ENCODE measurements around the gene MEIOC. TPM values are rescaled to one million over a fixed set of nuclear protein-coding genes. Genes with fewer than 3 reads are reported as not detected.
"Not testable (repeated sequence)": the region's sequence is repeated elsewhere in the genome, so short reads cannot be mapped to it uniquely, and the experiment has no call there.

Gene MEIOC
- total RNA-seq, 4 donors from 2014 or later: 0.17 TPM; not detected in 3

DNA sequence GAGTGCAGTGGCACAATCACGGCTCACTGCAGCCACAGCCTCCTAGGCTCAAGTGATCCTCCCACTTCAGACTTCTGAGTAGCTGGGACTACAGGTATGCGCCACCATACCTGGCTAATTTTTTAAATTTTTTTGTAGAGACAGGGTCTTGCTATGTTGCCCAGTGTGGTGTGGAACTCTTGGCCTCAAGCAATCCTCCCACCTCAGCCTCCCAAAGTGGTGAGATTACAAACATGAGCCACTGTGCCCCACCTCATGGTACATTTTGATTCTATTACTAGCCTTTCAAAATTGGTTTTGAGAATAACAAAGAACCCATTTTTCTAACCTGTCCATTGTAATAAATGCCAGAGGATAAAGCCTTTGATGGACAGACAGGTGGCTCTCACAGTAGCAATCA is 31.9 kb downstream of the MEIOC start:
- intact Hi-C loops (cut with DNase I; ENCODE audit: low total_unique reads): no loop called here
- no peak for DNase-seq (ENCODE audit: low spot score in 2 of 2)
- WGBS, 2 donors: 81% methylated on average over 2 of the region's 2 CpGs
- no peak overlapping the region for H3K4me3 ChIP-seq (ENCODE audit: low read depth, poor library complexity, severe bottlenecking)
- TF ChIP-seq POLR2A (IDR thresholded peaks at IDR 0.05): no peak
- TF ChIP-seq, protein P1, sequence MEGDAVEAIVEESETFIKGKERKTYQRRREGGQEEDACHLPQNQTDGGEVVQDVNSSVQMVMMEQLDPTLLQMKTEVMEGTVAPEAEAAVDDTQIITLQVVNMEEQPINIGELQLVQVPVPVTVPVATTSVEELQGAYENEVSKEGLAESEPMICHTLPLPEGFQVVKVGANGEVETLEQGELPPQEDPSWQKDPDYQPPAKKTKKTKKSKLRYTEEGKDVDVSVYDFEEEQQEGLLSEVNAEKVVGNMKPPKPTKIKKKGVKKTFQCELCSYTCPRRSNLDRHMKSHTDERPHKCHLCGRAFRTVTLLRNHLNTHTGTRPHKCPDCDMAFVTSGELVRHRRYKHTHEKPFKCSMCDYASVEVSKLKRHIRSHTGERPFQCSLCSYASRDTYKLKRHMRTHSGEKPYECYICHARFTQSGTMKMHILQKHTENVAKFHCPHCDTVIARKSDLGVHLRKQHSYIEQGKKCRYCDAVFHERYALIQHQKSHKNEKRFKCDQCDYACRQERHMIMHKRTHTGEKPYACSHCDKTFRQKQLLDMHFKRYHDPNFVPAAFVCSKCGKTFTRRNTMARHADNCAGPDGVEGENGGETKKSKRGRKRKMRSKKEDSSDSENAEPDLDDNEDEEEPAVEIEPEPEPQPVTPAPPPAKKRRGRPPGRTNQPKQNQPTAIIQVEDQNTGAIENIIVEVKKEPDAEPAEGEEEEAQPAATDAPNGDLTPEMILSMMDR (IDR thresholded peaks at IDR 0.05): no peak

DNA sequence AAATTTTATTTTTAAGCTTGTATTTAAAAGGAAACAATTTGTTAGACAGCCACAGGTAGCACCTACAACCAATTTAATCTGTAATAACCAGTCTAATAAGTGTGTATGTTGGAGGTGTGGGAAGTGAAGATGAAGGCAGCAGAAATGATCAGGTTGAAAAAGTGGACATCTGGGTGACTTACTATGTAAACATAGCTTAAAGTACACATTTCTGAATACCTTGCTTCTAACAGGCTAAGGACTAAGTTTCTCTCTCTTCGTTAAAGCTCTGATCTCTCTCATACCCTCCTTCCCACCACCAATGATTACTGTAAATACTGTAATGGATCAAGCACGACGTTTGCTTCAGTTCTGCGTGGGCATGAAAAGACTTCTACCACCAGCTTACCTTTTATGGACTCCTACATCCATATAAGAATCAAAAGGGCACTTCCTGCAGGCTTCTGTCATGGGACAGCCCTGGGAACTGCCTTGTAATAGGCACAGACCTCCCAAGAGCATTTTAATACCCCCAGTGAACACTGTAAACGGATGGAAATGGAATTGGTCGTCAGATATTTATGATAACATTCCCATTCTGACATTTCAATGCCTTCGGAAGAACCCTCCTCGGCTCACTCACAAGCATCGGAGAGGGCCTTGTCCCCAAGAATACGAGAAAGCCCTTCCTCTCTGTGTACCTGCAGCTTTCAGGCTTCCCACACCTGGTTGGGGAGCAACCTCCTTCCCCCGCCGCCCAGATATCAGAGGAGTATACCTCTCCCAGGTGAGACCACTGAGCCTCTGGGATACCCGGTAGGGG is 32.6 kb downstream of the MEIOC start:
- TF ChIP-seq, protein P1 (IDR thresholded peaks at IDR 0.05): no peak
- TF ChIP-seq POLR2A (IDR thresholded peaks at IDR 0.05): no peak
- no peak for DNase-seq (ENCODE audit: low spot score in 2 of 2)
- 2% methylated on average over 13 of the region's 13 CpGs for WGBS, 2 donors
- peak overlapping the region; percentile 69 for H3K4me3 ChIP-seq (ENCODE audit: low read depth, poor library complexity, severe bottlenecking)
- intact Hi-C loops (cut with DNase I; ENCODE audit: low total_unique reads): no loop called here

DNA sequence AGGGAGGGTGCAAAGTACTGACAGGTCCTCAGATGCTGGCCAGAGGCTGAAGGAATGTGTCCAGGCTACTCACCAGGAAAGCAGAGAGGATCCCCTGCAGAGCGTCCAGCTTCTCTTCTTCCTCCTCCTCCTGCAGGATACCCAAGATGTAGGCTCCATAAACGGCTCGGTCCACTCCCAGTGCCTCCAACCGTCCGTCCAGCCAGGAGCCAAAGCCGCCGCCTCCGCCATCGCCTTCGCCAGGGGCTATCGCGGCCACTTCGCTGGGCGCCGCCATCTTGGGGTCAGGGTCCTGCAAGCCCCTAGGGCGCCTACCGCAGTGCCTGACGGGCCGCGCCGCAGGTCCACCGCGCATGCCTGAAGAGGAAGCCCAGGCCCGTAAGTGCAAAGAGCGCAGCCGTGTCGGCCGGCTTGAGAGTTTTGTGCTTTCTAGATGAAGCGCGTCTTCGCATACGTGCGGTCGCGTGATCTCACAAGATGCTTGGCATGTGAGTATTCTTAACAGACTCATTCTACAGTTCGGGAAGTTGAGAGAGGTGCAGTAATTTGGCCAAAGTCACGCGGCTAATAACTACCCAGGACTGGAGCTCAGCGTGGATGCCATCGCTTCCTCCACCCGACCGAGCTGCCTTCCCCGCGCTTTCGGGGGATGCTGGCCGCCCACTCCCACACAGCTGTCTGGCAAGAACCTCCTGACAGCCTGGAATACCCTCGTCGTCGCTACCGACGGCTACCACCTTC is 33.4 kb downstream of the MEIOC start, which contains the start of gene CCDC43:
Gene CCDC43 (minus strand): TSS at position 300 of the 741 bp plus-strand sequence. CDS start 23 bp downstream, at position 277.
- intact Hi-C loops (cut with DNase I; ENCODE audit: low total_unique reads): no loop called here
- WGBS, 2 donors: 0% methylated on average over 20 to 44 of the region's 51 CpGs
- TF ChIP-seq POLR2A (IDR thresholded peaks at IDR 0.05): no peak
- H3K4me3 ChIP-seq (ENCODE audit: low read depth, poor library complexity, severe bottlenecking): peak within 1 kb of the TSS; percentile 69
- DNase-seq (ENCODE audit: low spot score in 2 of 2): peak; percentile 83 to 97

DNA sequence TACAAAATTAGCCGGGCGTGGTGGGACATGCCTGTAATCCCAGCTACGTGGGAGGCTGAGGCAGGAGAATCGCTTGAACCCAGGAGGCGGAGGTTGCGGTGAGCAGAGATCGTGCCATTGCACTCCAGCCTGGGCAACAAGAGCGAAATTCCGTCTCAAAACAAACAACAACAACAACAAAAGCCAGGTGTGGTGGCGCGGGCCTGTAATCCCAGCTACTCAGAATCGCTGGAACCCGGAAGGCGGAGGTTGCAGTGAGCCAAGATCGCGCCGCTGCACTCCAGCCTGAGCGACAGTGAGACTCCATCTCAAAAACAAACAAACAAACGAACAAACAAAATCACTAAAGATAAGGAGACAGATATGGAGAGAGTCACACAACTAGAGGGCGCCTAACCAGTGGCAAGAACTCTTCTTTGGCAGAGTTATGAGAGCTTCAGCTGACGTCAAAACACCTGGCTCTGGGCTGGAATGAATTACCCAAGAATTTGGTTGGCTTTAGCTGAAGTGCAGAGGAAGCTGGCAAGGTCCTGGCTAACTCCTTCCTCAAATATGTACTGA is 34.6 kb downstream of the MEIOC start:
- WGBS, 2 donors: 76 to 77% methylated on average over 21 of the region's 21 CpGs
- H3K4me3 ChIP-seq (ENCODE audit: low read depth, poor library complexity, severe bottlenecking); DNase-seq (ENCODE audit: low spot score in 2 of 2); intact Hi-C loops (cut with DNase I; ENCODE audit: low total_unique reads): not testable (repeated sequence)

DNA sequence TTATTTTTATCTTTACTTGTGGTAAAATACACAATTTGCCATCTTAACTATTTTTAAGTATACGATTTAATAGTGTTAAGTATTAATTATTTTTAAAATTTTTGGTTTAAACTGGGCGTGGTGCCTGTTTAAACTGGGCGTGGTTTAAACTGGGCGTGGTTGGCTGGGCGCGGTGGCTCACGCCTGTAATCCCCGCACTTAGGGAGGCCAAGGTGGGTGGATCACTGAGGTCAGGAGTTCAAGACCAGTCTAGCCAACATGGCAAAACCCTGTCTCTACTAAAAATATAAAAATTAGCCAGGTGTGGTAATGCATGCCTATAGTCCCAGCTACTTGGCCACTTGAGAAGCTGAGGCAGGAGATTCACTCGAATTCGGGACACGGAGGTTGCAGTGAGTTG is 37.3 kb downstream of the MEIOC start:
- intact Hi-C loops (cut with DNase I; ENCODE audit: low total_unique reads): no loop called here
- WGBS, 2 donors: 61 to 65% methylated on average over 11 of the region's 11 CpGs
- TF ChIP-seq POLR2A (IDR thresholded peaks at IDR 0.05): no peak
- TF ChIP-seq, protein P1 (IDR thresholded peaks at IDR 0.05): no peak
- H3K4me3 ChIP-seq (ENCODE audit: low read depth, poor library complexity, severe bottlenecking): no peak overlapping the region
- no peak for DNase-seq (ENCODE audit: low spot score in 2 of 2)

DNA sequence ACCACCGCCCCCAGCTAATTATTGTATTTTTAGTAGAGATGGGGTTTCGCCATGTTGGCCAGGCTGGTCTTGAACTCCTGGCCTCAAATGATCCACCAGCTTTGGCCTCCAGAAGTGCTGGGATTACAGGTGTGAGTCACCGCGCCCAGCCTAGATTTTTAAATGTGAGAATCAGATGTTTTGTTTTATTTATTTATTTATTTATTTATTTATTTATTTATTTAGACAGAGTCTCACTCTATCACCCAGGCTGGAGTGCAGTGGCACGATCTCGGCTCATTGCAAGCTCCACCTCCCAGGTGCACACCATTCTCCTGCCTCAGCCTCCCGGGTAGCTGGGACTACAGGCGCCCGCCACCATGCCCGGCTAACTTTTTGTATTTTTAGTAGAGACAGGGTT is 44.0 kb downstream of the MEIOC start:
- WGBS, 2 donors: 91 to 92% methylated on average over 10 of the region's 10 CpGs
- intact Hi-C loops (cut with DNase I; ENCODE audit: low total_unique reads); DNase-seq (ENCODE audit: low spot score in 2 of 2); H3K4me3 ChIP-seq (ENCODE audit: low read depth, poor library complexity, severe bottlenecking): not testable (repeated sequence)

DNA sequence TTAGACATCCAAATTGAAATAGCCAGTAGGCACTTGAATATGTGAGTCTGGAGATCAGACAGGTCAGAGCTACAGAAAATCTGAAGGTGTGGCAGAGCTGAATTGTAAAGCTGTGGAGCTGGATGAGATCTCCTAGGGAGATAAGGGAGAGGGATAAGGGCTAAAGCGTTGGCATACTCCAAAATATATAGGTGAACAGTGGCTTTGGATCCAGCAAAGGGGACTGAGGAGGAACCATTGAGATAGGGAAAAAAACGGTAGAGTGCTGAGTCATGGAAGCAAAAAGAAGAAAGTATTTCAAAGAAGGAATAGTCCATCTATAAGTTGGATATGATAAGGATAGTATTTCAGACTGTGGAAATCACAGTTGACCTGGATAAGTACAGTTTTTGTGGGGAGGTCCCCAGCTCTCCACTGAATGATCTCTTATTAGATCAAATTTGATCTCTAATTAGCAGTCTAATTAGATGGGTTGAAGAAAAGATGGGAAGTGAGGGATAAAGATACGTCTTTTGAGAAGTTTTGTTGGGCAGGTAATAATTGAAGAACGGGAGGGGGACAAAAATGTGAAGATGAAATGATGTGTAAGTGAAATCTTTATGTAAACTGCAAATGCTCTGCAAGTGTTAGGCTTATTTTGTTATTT is 51.6 kb downstream of the MEIOC start:
- 19 to 21% methylated on average over 4 of the region's 4 CpGs for WGBS, 2 donors
- intact Hi-C loops (cut with DNase I; ENCODE audit: low total_unique reads): no loop called here
- no peak for TF ChIP-seq POLR2A (IDR thresholded peaks at IDR 0.05)
- TF ChIP-seq, protein P1 (IDR thresholded peaks at IDR 0.05): no peak
- no peak for DNase-seq (ENCODE audit: low spot score in 2 of 2)
- H3K4me3 ChIP-seq (ENCODE audit: low read depth, poor library complexity, severe bottlenecking): peak overlapping the region; percentile 95

All from lower leg skin (tissue), 4 donors.